Measurements from ENCODE around the gene C2CD4D.

DNA sequence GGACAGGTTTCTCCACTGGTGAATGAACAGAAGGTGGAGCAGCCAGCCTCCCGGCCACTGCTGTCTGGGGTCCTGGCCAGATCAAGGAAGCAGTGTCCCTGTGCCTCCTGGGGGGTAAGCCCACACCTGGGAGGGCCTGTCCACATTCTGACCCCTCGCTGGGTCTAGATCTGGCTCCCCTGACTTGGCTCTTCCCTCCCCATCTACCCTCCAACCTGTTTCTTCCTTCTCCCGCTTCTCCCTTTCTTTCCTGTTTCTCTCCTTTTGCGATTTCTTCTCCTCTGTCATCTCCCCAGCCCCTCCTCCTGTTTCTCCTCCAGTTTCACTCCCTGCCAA is 8.4 kb downstream of the C2CD4D start:
- no peak for TF ChIP-seq CTCF (IDR thresholded peaks at IDR 0.05)
- no peak for TF ChIP-seq POLR2AphosphoS5 (IDR thresholded peaks at IDR 0.05; ENCODE audit: low read depth, low read length)

Data from Panc1 (cell line).